NOMO-1 treated with DMSO at 0.1 percent for 48 hours (cell line): ENCODE measurements around the gene DNMT3L.
"Not testable (repeated sequence)": the region's sequence is repeated elsewhere in the genome, so short reads cannot be mapped to it uniquely, and the experiment has no call there.

ENCODE experiments used
- DNase-seq: peaks from one replicate; lab custom pipeline; 2025; ENCODE audit not compliant: unreplicated experiment; lab: John Stamatoyannopoulos, UW

DNMT3L gene

GRCh38 chr21:44199448-44199847 lies 62.2 kb downstream of the DNMT3L start:
- DNase-seq: no peak

DNA sequence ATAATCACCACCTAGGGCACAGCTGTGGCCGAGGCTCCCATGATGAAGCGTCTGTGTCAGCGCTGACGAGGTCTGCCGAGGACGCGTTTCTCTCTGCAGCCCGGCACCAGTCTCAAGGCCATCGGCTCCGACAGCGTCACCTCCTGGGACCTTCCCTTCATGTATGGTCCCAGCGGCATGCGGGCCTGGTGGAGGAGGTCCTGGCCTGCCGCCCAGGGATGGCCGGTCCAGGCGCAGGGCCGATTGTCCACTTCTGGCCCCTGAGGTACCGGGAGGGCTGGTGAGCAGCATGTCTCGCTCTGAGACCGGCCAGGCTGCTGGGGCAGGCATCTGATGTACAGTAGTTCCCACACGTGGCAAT lies 64.6 kb downstream of the DNMT3L start:
- not testable (repeated sequence) for DNase-seq
